Islet precursor cell (in vitro differentiated cells): Measurements from ENCODE around the gene RBAK.
"Not testable (repeated sequence)": the region's sequence is repeated elsewhere in the genome, so short reads cannot be mapped to it uniquely, and the experiment has no call there.

Experiments
- DNase-seq: peaks from one replicate; pipeline ENCODE4 v3.0.0-alpha.2; 2018

Gene RBAK

DNA sequence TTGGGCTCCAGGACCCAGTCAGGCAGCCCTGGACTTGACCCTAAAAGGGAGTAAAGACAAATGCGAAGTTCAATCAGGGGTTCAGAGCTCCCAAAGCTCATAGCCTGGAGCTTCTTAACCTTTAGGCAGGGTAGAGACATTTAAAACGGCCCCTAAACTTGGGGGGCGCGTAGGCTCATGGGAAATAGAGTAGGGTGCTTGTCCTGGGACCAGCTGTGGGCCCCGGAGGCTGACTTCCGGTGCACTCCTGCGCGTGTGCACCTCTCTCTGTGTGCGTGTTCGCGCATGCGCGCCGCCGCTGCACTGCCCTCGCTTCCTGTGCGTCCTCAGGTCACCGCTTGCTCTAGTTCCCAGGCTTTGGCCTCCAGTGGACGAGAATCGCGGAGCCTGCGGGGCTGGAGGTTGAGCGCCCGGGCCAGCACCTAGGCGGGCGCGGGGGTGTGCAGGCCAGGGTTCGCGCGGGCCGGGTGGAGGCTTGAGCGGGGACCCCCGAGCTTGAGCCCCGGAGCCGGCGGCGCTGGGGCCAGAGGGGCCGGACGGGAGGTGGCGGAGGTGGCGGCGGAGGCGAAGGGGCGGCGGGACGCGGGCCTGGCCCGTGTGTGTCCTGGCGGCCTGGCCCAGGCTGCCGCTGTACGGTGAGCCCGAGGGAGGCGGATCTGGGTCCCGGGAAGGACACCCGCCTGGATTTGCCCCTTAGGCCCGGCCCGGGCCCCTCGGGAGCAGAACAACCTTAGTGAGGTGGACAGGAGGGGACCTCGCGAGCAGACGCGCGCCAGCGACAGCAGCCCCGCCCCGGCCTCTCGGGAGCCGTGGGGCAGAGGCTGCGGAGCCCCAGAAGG is at the start of gene RBAK:
RBAK (plus strand) TSS at position 303 of the 839 bp plus-strand sequence. CDS start 2,217 bp downstream, outside the sequence.
- DNase-seq, result peak; percentile 96

DNA sequence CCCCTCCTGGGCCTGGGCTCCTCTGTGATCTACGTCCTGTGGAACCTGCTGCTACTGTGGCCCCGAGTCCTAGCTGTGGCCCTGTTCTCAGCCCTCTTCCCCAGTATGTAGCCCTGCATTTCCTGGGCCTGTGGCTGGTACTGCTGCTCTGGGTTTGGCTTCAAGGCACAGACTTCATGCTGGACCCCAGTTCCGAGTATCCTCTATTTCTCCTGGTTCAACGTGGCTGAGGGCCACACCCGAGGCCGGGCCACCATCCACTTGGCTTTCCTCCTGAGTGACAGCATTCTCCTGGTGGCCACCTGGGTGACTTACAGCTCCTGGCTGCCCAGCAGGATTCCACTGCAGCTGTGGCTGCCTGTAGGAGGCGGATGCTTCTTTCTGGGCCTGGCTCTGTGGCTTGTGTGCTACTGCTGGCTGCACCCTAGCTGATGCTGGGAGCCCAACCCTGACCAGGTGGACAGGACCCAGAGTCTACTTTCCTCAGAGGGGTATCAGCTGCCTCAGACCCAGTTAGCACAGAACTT is 48.9 kb upstream of the RBAK start:
- no peak for DNase-seq

GRCh38 chr7:4998244-4998643 is 47.4 kb upstream of the RBAK start:
- DNase-seq, result no peak

- DNase-seq, result no peak
Measured at GRCh38 chr7:4998910-4999309, 46.8 kb upstream of the RBAK start.

GRCh38 chr7:4999369-4999950 is 46.2 kb upstream of the RBAK start:
- DNase-seq, result no peak

DNA sequence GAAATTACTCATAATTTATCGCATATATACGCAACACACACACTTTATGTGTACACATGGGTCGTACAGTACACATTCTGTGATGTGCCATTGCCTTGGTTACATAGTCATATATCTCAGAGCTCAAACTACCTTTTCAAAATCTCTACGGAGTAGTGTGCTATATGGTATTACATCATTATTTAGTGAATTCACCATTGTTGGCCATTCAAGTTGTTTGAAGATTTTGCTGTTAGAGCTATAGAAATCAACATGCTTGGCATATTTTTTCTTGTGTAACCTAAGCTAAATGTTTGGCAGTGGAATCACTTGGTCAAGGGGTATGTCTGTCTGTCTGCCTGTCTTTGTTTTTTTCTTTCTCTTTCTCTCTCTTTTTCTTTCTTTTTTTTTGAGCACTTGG is 44.7 kb upstream of the RBAK start:
- no peak for DNase-seq

- DNase-seq, result no peak
Measured at GRCh38 chr7:5001911-5002310, 43.7 kb upstream of the RBAK start.

DNA sequence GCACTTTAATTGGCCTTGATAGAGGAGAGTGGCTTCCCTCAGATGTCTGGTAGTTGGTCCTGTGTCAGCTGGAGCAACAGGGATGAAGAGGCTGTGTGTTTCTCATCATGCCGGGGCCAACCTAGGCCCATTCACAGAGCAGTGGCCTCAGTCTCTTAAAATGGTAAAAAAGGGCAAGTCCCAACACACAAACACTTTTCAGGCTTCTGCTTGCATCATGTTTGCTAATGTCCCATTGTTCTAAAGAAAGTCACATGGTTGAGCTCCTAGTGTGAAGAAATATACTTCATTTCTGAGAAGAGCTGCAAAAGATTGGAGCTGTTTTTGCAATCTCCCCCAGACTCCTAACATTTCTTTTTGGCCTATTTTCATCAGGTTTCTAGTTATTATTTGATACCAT is 40.6 kb upstream of the RBAK start:
- no peak for DNase-seq

GRCh38 chr7:5012985-5013384 is 32.7 kb upstream of the RBAK start:
- no peak for DNase-seq

- DNase-seq, result not testable (repeated sequence)
Measured at GRCh38 chr7:5015936-5016335, 29.7 kb upstream of the RBAK start.

DNA sequence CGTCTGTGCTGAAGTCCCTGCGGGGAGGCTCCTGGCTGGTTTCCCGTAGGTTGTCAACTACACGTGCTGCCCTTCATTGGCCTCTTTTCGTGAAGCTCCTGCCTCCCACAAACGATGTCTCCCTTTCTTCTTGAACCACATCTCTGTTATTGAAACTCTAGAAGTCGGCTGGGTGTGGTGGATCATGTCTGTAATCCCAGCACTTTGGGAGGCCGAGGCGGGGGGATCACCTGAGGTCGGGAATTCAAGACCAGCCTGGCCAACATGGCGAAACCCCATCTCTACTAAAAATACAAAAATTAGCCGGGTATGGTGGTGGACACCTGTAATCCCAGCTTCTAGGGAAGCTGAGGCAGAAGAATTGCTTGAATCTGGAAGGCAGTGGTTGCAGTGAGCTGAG is 28.0 kb upstream of the RBAK start:
- DNase-seq, result not testable (repeated sequence)

- DNase-seq, result no peak
Measured at GRCh38 chr7:5020098-5020497, 25.6 kb upstream of the RBAK start.

DNA sequence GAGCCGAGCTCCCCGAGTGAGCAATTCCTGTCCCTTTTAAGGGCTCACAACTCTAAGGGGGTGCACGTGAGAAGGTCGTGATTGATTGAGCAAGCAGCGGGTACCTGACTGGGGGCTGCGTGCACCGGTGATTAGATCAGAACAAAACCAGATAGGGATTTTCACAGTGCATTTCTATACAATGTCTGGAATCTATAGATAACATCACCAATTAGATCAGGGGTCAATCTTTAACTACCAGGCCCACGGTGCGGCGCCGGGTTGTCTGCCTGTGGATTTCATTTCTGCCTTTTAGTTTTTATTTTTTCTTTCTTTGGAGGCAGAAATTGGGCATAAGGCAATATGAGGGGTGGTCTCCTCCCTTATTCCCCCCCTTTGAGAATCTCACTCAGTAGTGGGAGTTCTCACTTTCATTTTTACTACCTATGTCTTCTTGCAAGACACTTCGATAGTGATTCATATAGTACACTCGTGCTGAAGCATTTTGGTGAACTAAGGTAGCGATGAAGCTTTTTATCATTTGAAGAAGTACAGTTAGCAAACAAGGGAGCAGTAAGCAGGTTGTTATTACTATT is 24.6 kb upstream of the RBAK start:
- not testable (repeated sequence) for DNase-seq

GRCh38 chr7:5023626-5024025 is 22.0 kb upstream of the RBAK start:
- not testable (repeated sequence) for DNase-seq

DNA sequence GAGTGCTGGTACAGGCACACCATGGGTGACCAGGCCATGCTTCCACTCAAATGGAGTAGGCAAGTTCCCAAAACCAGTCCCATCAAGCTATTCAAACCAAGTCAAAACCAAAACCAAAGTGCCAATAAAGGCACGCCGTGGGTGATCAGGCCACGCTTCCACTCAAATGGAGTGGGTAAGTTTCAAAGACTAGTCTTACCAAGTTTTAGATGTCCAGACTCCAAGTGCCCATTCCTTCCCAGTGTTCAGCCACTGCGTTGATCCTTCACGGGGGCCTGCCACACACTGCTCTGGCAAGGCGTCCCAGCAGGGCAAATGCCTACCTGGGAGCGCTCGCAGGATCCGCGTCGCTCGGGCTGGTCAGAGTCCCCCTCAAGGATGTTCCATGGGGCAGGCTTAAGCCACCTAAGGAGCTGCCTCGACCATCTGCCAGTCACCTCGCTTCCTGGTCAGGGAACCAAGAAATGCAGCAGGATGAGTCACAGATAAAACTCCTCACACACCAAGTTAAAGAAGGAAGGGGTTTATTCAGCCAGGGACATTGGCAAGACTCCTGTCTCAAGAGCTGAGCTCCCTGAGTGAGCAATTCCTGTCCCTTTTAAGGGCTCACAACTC is 17.8 kb upstream of the RBAK start:
- not testable (repeated sequence) for DNase-seq

GRCh38 chr7:5033186-5033585 is 12.5 kb upstream of the RBAK start:
- DNase-seq, result not testable (repeated sequence)

DNA sequence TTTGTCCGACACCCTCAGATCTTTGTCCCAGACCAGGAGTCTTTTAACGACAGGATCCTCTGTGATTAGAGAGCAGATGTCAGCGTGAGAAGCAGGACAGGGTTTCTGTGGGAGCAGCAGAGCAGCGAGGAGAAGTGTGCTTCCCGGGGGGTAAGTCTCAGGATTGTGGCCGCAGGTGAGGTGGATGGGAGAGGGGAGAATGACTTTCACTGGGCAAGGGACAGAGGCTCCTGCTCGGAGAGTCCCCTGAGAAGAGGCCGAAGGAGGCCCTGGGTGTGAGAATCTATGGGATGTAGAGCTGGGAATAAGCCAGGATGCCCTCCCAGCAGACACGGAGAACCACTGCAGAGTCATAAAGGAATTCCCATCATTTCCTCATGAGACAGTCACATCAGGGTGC is 10.4 kb upstream of the RBAK start:
- no peak for DNase-seq

DNA sequence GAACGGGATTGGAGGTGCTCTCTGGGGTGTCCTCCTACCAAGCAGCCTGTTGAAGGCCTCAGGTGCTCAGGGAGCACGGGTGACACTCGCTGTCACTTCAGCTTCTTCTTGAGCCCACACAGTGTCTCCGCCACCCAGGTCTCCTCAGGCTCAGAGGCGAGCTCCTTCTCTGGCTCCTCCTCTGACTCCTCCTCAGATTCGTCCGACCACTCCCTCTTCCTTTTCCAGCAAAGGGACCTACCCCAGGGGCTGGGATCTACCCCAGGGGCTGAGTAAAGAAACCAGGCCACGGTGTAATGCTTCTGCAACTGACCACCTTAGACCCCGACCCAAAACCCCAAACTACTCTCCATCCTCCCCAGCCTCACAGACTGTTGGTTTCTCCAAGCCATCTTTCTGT is 9.2 kb upstream of the RBAK start:
- no peak for DNase-seq

DNA sequence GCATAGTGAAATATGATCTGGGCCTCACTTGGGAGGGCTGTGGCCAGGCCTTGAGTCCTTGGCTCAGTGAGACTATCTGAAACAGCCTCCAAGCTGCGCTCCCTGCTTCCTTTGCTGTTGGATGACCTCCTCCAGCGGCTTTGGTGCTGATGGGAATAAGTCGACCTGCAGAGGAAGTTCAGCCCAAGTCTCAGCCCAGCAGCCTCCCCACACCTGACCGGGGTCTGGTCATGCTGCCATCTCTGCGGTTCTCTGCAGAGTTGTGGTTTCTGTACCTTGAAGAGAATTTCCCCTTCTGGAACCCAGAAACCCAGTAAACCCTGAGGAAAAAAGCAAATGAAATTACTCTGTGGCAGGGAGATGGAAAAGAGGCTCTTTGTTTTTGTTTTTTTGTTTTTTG is 4.6 kb upstream of the RBAK start:
- DNase-seq, result no peak

DNA sequence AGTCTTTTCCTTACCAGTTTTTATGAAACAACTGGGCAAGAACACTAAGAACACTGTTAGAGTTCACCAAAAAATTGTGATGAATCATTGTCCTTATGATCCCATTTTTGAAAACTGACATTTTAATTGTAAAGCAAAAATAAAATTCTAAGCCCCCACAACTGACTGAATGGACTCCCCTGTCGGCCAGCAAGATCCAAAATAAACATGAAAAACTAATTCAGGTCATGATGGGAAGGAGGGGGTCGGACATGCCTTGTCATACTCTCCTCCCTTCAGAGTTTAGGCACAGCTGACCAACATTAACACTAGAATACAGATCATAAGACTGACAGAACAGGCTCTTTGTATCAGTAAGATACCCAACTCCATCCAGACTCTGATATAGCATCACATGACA is 2.0 kb upstream of the RBAK start:
- DNase-seq, result no peak

GRCh38 chr7:5046397-5046732 is 705 bp downstream of the RBAK start:
- not testable (repeated sequence) for DNase-seq

- not testable (repeated sequence) for DNase-seq
Measured at GRCh38 chr7:5047127-5047526, 1.5 kb downstream of the RBAK start.

DNA sequence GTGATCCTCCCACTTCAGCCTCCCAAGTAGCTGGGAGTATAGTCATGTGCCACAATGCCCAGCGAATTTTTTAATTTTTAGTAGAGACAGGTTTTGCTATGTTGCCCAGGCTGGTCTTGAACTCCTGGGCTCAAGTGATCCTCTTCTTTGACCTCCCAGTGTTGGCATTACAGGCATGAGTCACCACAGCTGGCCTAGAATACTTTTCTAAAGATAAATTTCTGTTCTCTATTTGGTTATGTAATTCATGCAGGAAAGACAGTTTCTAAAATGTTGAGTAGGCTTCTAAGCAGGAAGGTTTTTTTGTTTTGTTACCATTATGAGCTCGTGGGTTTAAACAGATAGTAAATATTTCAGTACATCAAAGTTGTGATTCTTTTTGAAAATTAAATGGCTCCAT is 5.0 kb downstream of the RBAK start:
- DNase-seq, result no peak

GRCh38 chr7:5051731-5052130 is 6.1 kb downstream of the RBAK start:
- DNase-seq, result not testable (repeated sequence)
